ENCODE data around the gene FOXRED2. TPM values are rescaled to one million over a fixed set of nuclear protein-coding genes. Genes with fewer than 3 reads are reported as not detected.
"Not testable (repeated sequence)": the region's sequence is repeated elsewhere in the genome, so short reads cannot be mapped to it uniquely, and the experiment has no call there.

The FOXRED2 gene
- total and polyA plus RNA-seq, 2 of the 8 experiments (the other 6 are each of a cell fraction or from before 2014, with no cell fraction given): 11.5 to 27.8 TPM

DNA sequence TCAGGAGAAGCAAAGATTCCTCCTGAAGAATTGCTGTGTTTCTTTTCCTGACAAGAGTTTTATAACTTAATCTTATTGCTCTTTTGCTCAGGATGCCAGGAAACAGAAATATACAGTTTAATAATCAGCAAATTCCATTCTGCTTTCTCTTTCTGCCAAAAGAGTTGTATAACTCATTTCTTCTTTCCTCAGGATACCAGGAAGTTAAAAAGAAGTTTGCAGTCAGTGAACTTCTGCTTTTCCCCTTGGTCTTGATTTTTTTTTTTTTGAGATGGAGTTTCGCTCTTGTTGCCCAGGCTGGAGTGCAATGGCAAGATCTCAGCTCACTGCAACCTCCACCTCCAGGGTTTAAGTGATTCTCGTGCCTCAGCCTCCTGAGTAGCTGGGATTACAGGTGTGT lies 13.1 kb upstream of the FOXRED2 start:
- not testable (repeated sequence) for H2BK120ac ChIP-seq (replicated peaks; ENCODE audit: low read depth, low read length); H3K56ac ChIP-seq (replicated peaks; ENCODE audit: insufficient read length, low read depth, low read length); H3K4me3 ChIP-seq (ENCODE audit: extremely low read depth in 1 of 4, insufficient read depth in 2 of 4, low read depth in 3 of 4, low read length in 4 of 4); H4K5ac ChIP-seq (ENCODE audit: insufficient read length, low read depth, low read length); H3K27me3 ChIP-seq (replicated peaks in 1 of 4; ENCODE audit: control insufficient read depth in 3 of 4, extremely low read depth in 1 of 4, insufficient read depth in 3 of 4, low read length in 3 of 4); H3K9ac ChIP-seq (replicated peaks in 1 of 4; ENCODE audit: extremely low read depth in 1 of 4, low read depth in 3 of 4, low read length in 3 of 4); H2BK20ac ChIP-seq (ENCODE audit: low read length); H3K4me2 ChIP-seq (ENCODE audit: insufficient read depth in 1 of 2, low read depth in 2 of 2, low read length in 2 of 2); H4K91ac ChIP-seq (replicated peaks; ENCODE audit: insufficient read length, low read length); FAIRE-seq; H3K9me3 ChIP-seq (ENCODE audit: insufficient read depth in 2 of 2, low read depth in 1 of 2, low read length in 1 of 2); H3K79me1 ChIP-seq (ENCODE audit: low read depth, low read length); H4K8ac ChIP-seq (ENCODE audit: extremely low read depth, insufficient read depth, low read length); H2AFZ ChIP-seq (ENCODE audit: low read length); H3K14ac ChIP-seq (ENCODE audit: insufficient read length); H2AK5ac ChIP-seq (ENCODE audit: low read depth, low read length); H3K18ac ChIP-seq (ENCODE audit: extremely low read depth, low read length); H3K23me2 ChIP-seq (ENCODE audit: low read depth, low read length); H3K4me1 ChIP-seq (replicated peaks in 1 of 4; ENCODE audit: control insufficient read depth in 3 of 4, insufficient read depth in 4 of 4, low read length in 3 of 4); H3K23ac ChIP-seq (ENCODE audit: insufficient read length); H3K4ac ChIP-seq (replicated peaks; ENCODE audit: insufficient read length, low read depth, low read length); H2BK12ac ChIP-seq (ENCODE audit: low read depth, low read length); H3K79me2 ChIP-seq (ENCODE audit: control insufficient read depth in 1 of 2, insufficient read depth in 2 of 2, low read length in 2 of 2); DNase-seq (ENCODE audit: low read depth in 1 of 2, low spot score in 2 of 2); H3K27ac ChIP-seq (ENCODE audit: low read depth, low read length); H2BK5ac ChIP-seq (ENCODE audit: low read depth, low read length); H2BK15ac ChIP-seq (ENCODE audit: low read length)
- ChIA-PET POLR2A (ENCODE audit: partially characterized antibody) (interaction anchor here (1.0 to 7.8 kb wide), 2 partner anchors 11 to 29 kb away, joined by 4 to 92 read pairs; partner anchors contain the start of gene FOXRED2), CTCF (ENCODE audit: partially characterized antibody) (interaction anchor here (6.7 kb wide), 1 partner anchor 8 kb away, joined by 63 read pairs; no protein-coding TSS in a partner anchor)
- H3K36me3 ChIP-seq (ENCODE audit: control insufficient read depth in 2 of 4, insufficient read depth in 4 of 4, low read length in 3 of 4): peaks cover 78 to 98% (median 91%) of the 10 kb centered on the region in 4 experiments
- H4K20me1 ChIP-seq (replicated peaks in 1 of 2; ENCODE audit: control insufficient read depth in 1 of 2, insufficient read depth in 2 of 2, low read length in 2 of 2): peaks cover 0 to 10% of the 10 kb centered on the region in 2 experiments
- 87% methylated on average over 2 of the region's 2 CpGs; no CpG with 5 or more reads in 1 of the 2 experiments for WGBS, 2 experiments (ENCODE audit: extremely low coverage in 1 of 2, insufficient coverage in 1 of 2, insufficient read length in 1 of 2, insufficient replicate concordance in 2 of 2, low coverage in 1 of 2, low lambda C conversion rate in 2 of 2, missing lambda C conversion rate in 1 of 2)
